SU-DHL-6 (cell line): Measurements from ENCODE around the gene ZNF622.

Source experiments
- EZH2phosphoT487 ChIP-seq: fragments of 200-600 bp; sonication (generic), shearing (Covaris generic); conservative IDR thresholded peaks from 2 replicates; pipeline ENCODE4 v1.6.1; 2018; ENCODE audit warnings: mild to moderate bottlenecking, antibody characterized with exemption, low read length, moderate library complexity, mixed read lengths
- TF ChIP-seq, protein P1 (sequence below): fragments of 200-600 bp; sonication (generic); IDR thresholded peaks from one replicate; pipeline ENCODE4 v1.5.1; 2017; ENCODE audit warnings: antibody characterized with exemption, mild to moderate bottlenecking, low read length, moderate library complexity; ENCODE audit not compliant: insufficient read depth, poor library complexity, severe bottlenecking

GRCh38 chr5:16418471-16418922 is 47.1 kb downstream of the ZNF622 start:
- TF ChIP-seq, protein P1, sequence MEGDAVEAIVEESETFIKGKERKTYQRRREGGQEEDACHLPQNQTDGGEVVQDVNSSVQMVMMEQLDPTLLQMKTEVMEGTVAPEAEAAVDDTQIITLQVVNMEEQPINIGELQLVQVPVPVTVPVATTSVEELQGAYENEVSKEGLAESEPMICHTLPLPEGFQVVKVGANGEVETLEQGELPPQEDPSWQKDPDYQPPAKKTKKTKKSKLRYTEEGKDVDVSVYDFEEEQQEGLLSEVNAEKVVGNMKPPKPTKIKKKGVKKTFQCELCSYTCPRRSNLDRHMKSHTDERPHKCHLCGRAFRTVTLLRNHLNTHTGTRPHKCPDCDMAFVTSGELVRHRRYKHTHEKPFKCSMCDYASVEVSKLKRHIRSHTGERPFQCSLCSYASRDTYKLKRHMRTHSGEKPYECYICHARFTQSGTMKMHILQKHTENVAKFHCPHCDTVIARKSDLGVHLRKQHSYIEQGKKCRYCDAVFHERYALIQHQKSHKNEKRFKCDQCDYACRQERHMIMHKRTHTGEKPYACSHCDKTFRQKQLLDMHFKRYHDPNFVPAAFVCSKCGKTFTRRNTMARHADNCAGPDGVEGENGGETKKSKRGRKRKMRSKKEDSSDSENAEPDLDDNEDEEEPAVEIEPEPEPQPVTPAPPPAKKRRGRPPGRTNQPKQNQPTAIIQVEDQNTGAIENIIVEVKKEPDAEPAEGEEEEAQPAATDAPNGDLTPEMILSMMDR, result no peak
- TF ChIP-seq EZH2phosphoT487, result no peak
